HPDE6-E6E7 (cell line): Measurements from ENCODE around the gene SHQ1.
A peak's percentile ranks its signal among the peaks of the same experiment; 100 is the strongest.
"Not testable (repeated sequence)": the region's sequence is repeated elsewhere in the genome, so short reads cannot be mapped to it uniquely, and the experiment has no call there.

Experiments used
- DNase-seq: peaks from one replicate; pipeline ENCODE4 v3.0.0; 2011; ENCODE audit warnings: missing footprints; ENCODE audit errors: extremely low spot score

The SHQ1 gene

GRCh38 chr3:72748659-72749058, 99.6 kb downstream of the SHQ1 start:
- DNase-seq, result no peak

GRCh38 chr3:72746430-72747411, 101.5 kb downstream of the SHQ1 start:
- DNase-seq, result no peak

GRCh38 chr3:72745146-72745999, 102.9 kb downstream of the SHQ1 start:
- no peak for DNase-seq

GRCh38 chr3:72744330-72744729, 103.9 kb downstream of the SHQ1 start:
- no peak for DNase-seq

GRCh38 chr3:72739531-72740466, 108.4 kb downstream of the SHQ1 start:
- DNase-seq, result no peak

GRCh38 chr3:72738752-72739530, 109.3 kb downstream of the SHQ1 start:
- peak; percentile 46 for DNase-seq

GRCh38 chr3:72735072-72735471, 113.2 kb downstream of the SHQ1 start:
- DNase-seq, result not testable (repeated sequence)

- no peak for DNase-seq
Observed at GRCh38 chr3:72733676-72734075, 114.6 kb downstream of the SHQ1 start.

GRCh38 chr3:72732666-72733345, 115.4 kb downstream of the SHQ1 start:
- DNase-seq, result not testable (repeated sequence)

- DNase-seq, result peak; percentile 19
Observed at GRCh38 chr3:72728958-72729467, 119.2 kb downstream of the SHQ1 start.

- no peak for DNase-seq
Observed at GRCh38 chr3:72728329-72728889, 119.8 kb downstream of the SHQ1 start.

- no peak for DNase-seq
Observed at GRCh38 chr3:72727726-72728125, 120.5 kb downstream of the SHQ1 start.

- DNase-seq, result no peak
Observed at GRCh38 chr3:72727172-72727571, 121.1 kb downstream of the SHQ1 start.

GRCh38 chr3:72725229-72725628, 123.0 kb downstream of the SHQ1 start:
- DNase-seq, result no peak

GRCh38 chr3:72724070-72724469, 124.2 kb downstream of the SHQ1 start:
- peak; percentile 58 for DNase-seq

- peak; percentile 6 for DNase-seq
Observed at GRCh38 chr3:72722930-72723726, 125.1 kb downstream of the SHQ1 start.

- no peak for DNase-seq
Observed at GRCh38 chr3:72721683-72722381, 126.4 kb downstream of the SHQ1 start.

- no peak for DNase-seq
Observed at GRCh38 chr3:72720566-72720965, 127.7 kb downstream of the SHQ1 start.
